OCI-LY7 (cell line): ENCODE measurements around the gene COL25A1.

ENCODE experiments used
- EZH2phosphoT487 ChIP-seq: fragments of 200-600 bp; sonication (generic); IDR thresholded peaks from 2 replicates; pipeline ENCODE4 v1.6.1; 2018; ENCODE audit warnings: low read depth, borderline replicate concordance, mild to moderate bottlenecking, mixed run types, antibody characterized with exemption, low read length, moderate library complexity, mixed read lengths
- TF ChIP-seq, protein P1 (sequence below): fragments of 200-600 bp; sonication (generic); conservative IDR thresholded peaks from 2 replicates; pipeline ENCODE4 v1.5.1; 2014; ENCODE audit warnings: mild to moderate bottlenecking, antibody characterized with exemption, low read length, moderate library complexity, mixed read lengths

DNA sequence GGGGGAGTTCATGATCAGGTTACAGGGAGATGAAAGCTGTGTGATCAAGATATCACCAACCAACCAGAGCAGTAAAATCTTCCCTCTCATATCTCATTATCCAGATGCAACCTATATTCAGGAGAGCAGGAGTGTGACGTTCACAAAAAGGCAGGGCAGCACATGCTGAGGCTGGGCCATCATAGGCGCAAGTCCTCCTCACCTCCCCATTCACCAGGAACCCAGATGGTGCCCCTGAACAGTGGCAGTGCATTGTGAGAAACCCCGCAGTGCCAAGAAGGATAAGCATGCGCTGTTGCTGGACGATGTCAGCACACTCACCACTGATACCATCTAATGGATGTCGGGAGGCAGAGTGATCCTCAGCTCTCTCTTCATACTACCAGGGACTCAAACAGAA, 170.9 kb downstream of the COL25A1 start:
- TF ChIP-seq, protein P1, sequence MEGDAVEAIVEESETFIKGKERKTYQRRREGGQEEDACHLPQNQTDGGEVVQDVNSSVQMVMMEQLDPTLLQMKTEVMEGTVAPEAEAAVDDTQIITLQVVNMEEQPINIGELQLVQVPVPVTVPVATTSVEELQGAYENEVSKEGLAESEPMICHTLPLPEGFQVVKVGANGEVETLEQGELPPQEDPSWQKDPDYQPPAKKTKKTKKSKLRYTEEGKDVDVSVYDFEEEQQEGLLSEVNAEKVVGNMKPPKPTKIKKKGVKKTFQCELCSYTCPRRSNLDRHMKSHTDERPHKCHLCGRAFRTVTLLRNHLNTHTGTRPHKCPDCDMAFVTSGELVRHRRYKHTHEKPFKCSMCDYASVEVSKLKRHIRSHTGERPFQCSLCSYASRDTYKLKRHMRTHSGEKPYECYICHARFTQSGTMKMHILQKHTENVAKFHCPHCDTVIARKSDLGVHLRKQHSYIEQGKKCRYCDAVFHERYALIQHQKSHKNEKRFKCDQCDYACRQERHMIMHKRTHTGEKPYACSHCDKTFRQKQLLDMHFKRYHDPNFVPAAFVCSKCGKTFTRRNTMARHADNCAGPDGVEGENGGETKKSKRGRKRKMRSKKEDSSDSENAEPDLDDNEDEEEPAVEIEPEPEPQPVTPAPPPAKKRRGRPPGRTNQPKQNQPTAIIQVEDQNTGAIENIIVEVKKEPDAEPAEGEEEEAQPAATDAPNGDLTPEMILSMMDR, result no peak
- no peak for TF ChIP-seq EZH2phosphoT487
